KG1 (cell line): ENCODE measurements around the gene TNFAIP8L1.
"Not testable (repeated sequence)": the region's sequence is repeated elsewhere in the genome, so short reads cannot be mapped to it uniquely, and the experiment has no call there.

Source experiments
- DNase-seq: peaks from one replicate; lab custom pipeline; 2025; lab: John Stamatoyannopoulos, UW

TNFAIP8L1 gene

DNA sequence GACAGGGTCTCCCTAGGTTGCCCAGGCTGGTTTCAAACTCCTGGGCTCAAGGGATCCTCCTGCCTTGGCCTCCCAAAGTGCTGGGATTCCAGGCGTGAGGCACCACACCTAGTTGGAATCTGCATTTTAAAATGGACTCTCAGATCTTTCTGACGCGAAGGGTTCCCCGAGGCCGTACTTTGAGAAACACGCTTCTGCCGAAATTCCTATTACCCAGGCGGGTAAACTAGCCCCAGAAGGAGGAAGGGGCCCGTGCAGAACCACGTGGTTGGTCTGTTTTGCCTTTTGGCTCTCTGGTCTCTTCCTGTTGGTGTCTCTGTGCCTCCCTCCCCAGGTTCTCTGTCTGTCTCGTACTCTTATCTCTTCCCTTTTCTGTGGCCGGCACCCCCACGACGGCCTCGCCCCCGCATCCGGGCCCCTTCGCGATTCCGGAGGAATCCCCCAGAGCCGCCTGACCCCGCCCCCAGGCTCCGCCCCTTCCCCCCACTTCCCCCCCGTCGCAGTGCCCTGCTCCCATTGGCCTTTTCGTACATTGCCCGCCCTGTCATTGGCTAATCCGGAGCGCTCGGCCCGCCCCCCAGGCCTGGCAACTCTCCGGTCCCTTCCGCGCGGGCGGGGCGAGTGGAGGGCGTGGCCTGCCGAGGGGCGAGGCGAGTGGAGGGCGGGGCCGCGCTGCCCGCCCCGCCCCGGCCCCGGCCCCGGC is at the start of gene TNFAIP8L1:
TSS of gene TNFAIP8L1 (plus strand) at position 689 of the 703 bp plus-strand sequence. CDS start 12,354 bp downstream, outside the sequence.
- peak; percentile 89 for DNase-seq

DNA sequence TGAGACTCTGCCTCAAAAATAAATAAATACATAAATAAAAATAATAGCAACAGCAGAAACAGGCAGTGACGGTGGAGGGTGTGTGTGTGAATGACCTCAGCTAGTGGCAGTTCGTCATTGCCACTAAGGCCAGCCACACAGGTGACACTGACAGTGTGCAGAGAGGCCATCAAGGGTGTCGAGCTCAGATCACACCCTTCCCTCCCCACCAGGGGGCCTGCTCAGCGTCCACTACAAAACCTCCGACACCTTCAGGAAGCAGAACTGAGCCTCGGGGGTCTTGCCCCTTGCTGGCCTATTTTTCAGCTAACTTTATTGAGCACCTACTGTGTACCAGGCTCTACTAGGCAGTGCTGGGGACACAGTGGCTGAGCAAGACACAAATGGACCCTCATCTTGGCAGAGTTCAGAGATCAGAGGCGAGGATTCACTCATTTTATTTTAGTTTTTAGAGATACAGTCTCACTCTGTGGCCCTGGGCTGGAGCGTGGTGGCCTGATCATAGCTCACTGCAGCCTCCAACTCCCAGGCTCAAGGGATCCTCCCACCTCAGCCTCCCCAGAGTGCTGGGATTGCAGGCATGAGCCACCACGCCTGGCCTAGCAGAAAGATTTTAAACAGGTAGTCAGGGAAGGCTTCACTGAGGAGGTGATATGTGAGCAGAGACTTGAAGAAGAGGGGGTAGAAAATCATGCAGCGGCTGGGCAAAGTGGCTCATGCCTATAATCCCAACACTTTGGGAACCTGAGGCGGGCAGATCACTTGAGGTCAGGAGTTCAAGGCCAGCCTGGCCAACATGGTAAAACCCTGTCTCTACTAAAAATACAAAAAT is 49.5 kb upstream of the TNFAIP8L1 start:
- no peak for DNase-seq

DNA sequence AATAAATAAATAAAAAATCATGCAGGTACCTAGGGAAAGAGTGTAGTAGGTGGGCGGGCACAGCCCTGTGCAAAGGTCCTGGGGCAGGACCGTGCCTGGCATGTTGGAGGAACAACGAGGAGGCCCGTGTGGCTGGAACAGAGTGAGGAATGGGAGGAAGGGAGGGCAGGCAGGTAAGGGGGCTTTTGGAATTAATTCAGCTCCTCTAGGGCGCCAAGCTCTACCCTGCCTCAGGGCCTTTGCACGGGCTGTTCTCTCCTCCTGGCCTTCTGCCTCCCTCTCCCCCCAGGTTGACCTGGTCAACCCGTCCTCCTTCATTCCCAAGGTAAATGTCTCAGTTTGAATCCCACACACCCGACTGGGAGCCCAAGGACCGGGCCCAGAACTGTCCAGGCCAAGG is 48.8 kb upstream of the TNFAIP8L1 start:
- DNase-seq, result no peak

DNA sequence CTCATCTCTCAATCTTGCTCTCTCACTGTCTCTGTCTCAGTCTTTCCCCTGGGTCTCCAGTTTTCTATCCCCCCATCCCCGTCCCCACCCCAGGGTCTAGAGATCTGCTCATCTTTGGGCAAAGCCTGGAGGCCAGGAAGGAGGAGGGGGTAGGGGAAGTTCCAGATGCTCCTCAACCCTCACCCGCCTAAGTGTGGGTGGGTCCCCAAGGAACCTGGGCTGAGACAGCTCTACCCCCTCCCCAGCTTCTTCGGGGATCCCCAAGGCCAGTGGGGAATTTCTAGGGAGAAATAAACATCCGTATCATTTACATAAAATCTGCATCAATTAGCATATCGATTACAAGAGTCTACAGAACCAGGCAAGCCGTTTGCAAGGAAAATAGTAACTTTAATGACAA is 48.0 kb upstream of the TNFAIP8L1 start:
- no peak for DNase-seq

DNA sequence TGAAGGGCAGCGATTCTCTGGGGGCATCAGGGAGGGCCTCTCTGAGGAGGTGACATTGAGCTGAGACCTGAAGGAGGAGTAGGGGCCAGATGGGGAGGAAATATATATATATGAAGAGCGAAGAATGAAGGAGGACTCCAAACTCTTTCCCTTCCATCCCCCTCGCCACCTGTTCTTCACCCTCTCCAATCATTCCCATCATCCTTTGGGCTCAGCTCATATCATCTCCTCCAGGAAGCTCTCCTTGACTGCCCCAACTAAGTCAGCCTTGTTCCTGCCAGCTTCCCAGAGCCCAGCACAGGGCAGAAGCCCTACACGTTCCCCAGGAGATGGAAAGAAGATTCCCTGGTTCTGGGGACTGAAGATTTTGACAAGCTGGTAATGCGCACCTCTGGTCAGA is 46.9 kb upstream of the TNFAIP8L1 start:
- no peak for DNase-seq

DNA sequence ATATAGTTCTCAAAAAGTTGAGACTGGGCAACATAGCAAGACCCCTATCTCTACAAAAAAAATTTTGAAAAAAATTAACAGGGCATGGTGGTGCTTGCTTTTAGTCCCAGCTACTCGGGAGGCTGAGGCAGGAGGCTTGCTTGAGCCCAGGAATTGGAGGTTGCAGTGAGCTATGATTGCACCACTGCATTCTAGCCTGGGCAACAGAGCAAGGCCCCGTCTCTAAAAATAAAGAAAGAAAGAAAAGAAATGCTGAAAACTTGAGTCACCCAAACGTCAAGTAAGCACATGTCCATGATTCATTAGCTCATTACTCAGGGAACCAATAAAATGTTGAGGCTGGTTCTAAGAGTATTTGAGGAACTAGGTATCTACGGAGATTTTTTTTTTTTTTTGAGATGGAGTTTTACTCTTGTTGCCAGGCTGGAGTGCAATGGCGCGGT is 45.9 kb upstream of the TNFAIP8L1 start:
- no peak for DNase-seq

DNA sequence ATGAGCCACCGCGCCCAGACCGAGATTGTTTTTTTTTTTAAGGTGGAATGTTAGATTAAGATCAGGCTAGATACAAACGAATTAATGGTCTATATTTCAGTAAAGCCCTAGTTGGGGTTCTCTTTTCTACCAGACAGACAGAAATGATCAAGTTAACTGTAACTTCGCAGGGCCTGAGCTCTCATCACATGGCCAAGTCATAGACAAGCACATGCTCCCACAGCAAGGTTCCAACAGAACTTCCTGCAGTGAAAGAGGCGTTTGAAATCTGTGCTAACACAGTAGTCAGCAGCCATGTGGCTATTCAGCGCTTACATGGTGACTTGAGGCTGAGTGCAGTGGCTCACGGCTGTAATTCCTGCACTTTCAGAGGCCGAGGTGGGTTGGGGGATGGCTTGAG is 45.1 kb upstream of the TNFAIP8L1 start:
- DNase-seq, result no peak

DNA sequence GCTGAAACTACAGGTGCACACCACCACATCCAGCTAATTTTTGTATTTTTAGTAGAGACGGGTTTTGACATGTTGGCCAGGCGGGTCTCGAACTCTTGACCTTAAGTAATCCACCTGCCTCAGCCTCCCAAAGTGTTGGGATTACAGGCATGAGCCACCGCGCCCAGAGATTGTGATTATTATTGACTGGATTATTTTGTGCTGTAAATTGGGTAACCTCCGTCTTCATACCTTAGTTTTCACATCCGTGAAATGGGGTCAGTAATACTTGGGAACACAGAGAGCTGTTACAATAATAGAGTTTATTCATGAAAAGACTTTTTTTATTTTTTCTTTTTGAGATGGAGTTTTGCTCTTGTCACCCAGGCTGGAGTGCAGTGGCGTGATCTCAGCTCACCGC is 44.2 kb upstream of the TNFAIP8L1 start:
- not testable (repeated sequence) for DNase-seq

DNA sequence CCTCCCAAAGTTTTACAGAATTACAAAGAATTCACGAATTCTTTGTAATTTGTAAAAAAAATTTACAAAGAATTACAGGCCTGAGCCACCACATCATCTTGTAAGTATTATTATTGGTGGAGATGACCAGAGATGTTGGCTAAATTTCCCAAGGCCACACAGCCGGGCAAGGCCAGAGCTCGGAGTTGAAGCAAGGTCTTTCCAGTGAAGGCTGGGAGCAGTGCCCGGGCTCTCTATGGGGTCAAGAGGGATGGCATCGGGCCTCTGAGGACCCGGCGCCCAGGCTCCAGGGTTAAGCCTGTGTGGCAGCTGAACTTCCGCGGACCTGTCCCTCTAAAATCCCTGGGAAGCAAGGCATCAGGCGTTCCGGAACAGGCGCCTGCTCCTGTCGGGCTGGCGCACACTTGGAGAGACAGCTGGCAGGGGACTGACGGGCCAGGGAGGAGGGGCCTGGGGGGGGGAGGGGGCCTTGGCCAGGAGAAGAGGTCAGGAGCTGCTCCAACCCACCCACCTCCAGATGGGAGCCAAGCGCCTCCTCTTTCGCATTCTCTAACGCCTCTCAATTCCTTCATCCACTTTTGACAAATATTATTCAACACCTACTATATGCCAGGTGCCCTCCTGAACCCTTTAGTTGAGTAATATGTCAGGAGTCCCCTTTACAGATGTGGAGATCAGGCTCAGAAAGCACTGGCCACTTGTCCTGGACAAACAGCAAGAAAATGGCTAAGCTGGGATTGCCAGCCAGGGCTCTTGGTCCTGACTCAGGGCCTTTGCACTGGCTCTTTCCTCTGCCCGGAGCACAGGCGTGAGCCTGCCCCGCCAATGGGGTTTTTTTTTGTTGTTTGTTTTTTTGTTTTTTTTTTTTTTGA is 43.0 kb upstream of the TNFAIP8L1 start:
- DNase-seq, result no peak

DNA sequence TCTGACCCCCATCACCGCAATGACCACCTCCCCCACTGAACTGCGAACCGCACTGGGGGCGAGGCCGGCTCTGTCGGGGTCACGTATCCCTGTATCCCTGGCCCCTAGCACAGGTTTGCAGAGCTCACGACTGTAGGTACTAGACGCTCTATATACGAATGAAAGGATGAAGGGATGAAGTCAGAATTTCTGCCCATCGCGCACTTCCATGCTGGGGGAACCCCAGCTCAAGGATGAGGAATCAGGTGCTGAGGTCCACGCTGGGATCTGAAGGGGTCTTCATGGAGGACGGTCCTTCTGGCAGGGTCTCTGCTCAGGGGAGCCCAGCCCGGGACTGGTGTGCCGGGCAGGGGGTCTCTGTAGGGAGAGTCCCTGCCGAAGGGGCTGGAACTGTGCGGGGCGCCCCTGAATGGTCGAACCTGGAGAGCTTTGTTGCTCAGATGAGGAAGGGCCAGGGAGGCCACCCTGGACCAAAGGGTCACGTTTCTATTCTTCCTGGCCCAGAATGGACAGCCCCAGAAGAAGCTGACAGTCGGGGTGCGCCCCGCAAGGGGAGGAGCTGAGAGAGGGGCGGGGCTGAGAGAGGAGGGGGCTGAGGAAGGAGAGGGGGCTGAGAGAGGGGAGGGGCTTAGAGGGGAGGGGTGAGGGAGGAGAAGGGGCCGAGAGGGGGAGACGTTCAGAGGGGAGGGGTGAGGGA is 41.9 kb upstream of the TNFAIP8L1 start:
- DNase-seq, result no peak

DNA sequence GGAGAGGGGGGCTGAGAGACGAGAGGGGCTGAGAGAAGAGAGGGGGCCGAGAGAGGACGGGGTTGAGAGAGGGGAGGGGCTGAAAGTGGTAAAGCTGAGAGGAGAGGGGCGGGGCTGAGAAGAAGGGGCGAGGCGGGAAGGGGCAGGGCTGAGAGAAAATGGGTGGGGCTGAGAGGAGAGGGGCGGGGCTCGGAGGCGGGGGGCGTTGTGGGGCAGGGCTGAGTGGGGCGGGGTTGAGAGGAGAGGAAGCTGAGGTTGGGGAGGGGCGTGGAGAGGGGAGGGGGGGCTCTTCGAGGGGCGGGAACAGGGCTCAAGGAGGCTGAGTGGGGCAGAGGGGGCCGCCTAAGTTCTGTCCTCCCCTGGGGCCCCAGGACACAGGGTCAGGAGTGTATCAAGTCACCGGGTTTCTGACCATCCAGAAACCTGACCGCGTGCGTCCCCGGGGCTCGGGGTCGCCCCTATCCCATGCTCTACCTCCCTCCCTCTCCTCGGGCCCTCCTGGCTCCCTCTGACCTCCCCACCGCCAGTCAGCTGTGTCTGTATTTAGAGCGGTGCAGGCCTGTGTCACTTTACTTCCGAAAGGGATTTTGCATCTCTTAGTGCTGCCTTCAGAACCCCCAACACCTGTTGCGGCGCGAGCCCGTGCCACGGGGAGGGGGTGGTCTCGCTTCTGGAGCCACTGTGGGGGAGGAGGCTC is 41.2 kb upstream of the TNFAIP8L1 start:
- DNase-seq, result no peak

DNA sequence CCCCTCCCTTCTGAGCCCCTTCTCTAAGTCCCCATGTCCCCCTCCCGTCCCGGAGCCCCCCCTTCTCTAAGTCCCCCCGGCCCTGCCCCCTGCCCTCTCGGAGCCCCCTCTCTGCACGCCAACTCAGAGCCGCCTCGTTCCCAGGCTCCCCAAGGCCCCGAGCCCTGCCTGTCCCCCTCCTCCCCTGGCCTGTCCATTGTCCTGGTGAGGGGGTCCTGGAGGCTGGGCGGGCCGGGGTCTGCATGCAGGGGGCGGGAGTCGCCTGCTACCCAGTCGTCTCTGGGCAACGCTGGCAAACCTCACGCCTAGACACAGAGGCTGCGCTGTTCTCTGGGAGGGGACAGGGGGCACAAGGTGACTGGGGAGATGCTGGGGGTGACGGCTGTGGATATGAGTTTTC is 40.6 kb upstream of the TNFAIP8L1 start:
- DNase-seq, result no peak

DNA sequence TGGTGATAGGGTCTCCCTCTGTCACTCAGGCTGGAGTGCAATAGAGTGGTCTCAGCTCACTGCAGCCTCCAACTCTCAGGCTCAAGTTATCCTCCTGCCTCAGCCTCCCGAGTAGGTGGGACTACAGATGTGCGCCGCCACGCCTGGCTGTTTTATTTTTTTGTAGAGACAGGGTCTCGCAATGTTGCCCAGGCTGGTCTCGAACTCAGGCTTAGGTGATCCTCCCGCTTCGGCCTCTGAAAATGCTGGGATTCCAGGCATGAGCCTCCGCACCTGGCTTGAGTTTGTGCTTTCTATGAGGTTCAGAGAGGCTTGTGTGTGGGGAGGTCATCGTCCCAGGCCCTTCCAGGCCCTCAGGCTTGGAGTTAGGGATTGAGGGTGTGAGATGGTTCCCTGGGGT is 39.2 kb upstream of the TNFAIP8L1 start:
- DNase-seq, result no peak

DNA sequence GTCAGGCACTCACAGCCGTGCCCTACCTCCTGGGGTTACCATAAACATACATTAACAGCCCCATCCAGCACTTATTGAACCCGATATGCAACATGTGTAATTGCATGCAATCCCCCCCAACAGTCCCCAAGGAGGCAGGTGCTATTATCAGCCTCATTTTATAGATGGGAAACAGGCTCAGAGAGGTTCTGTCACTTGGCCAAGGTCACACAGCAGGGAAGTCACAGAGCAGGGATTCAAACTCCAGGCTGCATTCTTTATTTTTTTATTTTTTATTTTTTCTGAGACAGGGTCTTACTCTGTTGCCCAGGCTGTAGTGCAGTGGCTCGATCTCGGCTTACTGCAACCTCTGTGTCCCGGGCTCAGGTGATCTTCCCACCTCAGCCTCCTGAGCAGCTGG is 38.4 kb upstream of the TNFAIP8L1 start:
- DNase-seq, result no peak

DNA sequence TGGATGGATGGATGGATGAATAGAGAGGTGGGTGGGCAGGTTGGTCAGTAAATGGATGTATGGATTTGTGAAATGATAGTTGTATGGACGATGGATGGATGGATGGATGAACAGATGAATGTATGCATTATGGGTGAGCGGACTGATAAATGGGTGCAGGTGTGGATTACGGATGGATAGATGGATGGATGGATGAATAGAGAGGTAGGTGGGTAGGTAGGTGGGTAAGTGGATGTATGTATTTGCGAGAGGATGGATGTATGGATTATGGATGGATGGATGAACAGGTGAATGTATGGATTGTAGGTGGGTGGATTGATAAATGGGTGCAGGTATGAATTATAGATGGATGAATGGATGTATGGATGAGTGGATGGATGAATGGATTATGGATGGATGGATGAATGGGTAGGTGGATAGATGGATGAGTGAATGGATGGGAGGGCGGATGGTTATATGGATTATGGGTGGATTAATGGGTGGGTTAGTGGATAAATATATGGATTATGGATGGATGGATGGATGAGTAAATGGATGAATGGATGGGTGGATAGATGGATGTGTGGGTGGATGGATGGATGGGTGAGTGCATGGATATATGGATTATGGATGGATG is 37.0 kb upstream of the TNFAIP8L1 start:
- DNase-seq, result no peak

DNA sequence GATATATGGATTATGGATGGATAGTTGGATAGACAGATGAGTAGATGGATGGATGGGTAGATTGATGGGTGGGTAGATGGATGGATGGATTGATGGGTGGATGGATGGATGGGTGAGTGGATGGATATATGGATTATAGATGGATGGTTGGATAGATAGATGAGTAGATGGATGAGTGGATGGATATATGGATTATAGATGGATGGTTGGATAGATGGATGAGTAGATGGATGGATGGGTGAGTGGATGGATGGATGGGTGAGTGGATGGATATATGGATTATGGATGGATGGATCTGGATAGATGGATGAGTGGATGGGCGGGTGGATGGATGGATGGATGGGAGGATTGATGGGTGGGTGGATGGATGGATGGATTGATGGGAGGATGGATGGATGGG is 36.4 kb upstream of the TNFAIP8L1 start:
- no peak for DNase-seq

DNA sequence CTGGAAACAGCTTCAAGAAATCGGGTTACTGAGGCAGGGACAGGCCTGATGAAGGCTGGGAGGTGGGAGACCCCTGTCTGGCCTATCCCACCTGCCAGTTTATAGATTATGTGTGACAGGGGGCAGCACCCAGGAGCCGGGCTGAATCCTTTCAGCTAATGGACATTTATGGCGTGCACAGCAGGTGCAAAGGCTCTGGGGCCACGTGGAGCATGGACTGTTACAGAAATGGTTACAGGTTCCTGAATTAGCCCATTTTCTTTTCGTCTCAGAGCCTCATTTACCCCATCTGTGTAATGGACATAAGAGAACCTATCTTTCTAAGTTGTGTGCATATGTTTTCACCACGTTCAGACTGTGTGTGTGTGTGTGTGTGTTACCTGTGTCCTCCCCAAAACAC is 34.4 kb upstream of the TNFAIP8L1 start:
- DNase-seq, result no peak

DNA sequence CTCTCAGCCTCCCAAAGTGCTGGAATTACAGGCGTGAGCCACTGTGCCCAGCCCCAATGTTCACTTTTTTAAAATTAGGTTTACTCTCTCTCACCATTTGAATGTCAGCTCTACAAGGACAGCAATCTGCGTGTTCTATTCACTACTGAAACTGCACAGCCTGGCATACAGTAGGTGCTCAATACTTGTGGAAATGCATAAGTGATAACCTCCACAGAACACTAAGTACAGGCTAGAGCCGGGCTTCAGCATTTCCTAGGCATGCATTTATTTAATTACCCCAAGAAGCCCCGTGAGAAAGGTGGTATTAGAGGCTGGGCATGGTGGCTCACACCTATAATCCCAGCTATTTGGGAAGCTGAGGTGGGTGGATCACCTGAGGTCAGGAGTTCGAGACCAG is 33.1 kb upstream of the TNFAIP8L1 start:
- no peak for DNase-seq

DNA sequence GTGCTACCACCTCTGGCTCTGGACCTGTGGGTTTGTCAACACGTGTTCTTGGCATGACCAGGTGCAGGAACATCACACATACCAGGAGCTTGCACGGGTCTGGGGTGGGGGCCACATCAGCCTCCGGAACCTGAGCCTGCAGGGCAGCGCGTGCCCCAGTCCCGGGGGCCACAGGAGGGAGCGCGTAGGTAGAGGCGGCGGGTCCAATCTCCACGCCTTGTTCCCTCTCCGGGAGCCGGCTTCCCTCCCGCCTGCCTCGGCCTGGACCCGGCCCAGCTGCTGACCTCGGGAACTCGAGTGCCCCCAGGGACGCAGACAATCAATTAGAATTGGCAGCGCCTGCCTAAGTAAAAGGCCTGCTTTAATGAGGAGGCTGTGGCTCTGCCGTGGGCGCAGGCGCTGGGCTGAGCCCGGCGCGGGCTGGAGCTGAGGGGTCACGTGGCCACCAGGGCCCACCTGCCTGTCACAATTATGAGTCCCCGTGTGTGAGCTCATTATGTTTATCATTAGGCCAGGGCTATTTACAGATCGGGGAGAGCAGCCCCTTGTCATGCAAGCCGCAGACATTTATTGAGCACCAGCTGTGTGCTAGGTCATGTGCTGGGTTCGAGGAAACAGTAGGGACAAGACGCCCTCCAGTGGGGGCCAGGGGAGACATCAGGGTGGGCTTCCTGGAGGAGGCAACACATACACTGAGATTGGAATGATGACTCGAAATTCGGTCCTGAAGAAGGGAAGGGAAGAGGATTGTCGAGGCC is 32.2 kb upstream of the TNFAIP8L1 start:
- DNase-seq, result no peak
